Muscle layer of duodenum (tissue), 2 donors: ENCODE results near the gene BFSP2.

Experiments
- H3K27ac ChIP-seq: one replicate; pipeline ENCODE4 v1.7.0; 2013; ENCODE audit warnings: mild to moderate bottlenecking, low read length
- H3K27me3 ChIP-seq: one replicate; pipeline ENCODE4 v1.7.0; 2013; ENCODE audit warnings: low read depth, mild to moderate bottlenecking, control low read depth, low read length
- H3K36me3 ChIP-seq, 2 donors: one replicate each; pipeline ENCODE4 v1.7.0; 2013; ENCODE audit warnings: low read length in 2 of 2, control low read depth in 1 of 2, mild to moderate bottlenecking in 1 of 2; ENCODE audit not compliant: insufficient read depth in 2 of 2, control insufficient read depth in 1 of 2
- H3K4me1 ChIP-seq, 2 donors: one replicate each; pipeline ENCODE4 v1.7.0; 2013; ENCODE audit warnings: low read length in 2 of 2, mild to moderate bottlenecking in 2 of 2, control low read depth in 1 of 2, moderate library complexity in 1 of 2; ENCODE audit not compliant: insufficient read depth in 2 of 2, control insufficient read depth in 1 of 2
- H3K4me3 ChIP-seq, 2 donors: one replicate each; pipeline ENCODE4 v1.7.0; 2013; ENCODE audit warnings: low read length in 2 of 2, low read depth in 1 of 2, mild to moderate bottlenecking in 1 of 2
- H3K9me3 ChIP-seq, 2 donors: one replicate each; pipeline ENCODE4 v1.7.0; 2013; ENCODE audit warnings: low read length in 2 of 2, control low read depth in 1 of 2, mild to moderate bottlenecking in 1 of 2; ENCODE audit not compliant: control insufficient read depth in 1 of 2
- donor health status: healthy.

BFSP2 gene

DNA sequence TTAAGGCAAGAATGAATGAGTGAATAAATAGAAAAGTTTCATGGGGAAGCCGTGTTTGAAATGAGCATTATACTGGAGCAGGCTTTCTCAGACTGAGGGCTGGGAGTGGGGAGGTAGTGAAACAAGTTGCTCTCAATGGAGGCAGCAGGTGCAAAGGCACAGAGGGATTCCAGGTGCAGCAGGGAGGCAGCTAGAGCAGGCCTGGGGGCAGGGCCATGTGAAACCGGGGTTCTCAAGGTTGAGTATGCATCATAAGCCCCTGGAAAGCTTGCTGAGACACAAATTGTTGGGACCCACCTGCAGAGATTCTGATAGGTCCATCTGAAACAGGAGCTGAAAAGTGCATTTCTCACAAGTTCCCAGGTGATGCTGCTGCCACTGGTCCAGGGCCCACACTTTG, 45.3 kb downstream of the BFSP2 start:
- Histone ChIP-seq H3K27me3 (no peaks in the 10 kb centered on the region), H3K9me3 (no peaks in the 10 kb centered on the region), H3K36me3 (no peaks in the 10 kb centered on the region), H3K4me3 (no peak overlapping the region), H3K27ac (no peak overlapping the region), H3K4me1 (no peaks in the 10 kb centered on the region)

DNA sequence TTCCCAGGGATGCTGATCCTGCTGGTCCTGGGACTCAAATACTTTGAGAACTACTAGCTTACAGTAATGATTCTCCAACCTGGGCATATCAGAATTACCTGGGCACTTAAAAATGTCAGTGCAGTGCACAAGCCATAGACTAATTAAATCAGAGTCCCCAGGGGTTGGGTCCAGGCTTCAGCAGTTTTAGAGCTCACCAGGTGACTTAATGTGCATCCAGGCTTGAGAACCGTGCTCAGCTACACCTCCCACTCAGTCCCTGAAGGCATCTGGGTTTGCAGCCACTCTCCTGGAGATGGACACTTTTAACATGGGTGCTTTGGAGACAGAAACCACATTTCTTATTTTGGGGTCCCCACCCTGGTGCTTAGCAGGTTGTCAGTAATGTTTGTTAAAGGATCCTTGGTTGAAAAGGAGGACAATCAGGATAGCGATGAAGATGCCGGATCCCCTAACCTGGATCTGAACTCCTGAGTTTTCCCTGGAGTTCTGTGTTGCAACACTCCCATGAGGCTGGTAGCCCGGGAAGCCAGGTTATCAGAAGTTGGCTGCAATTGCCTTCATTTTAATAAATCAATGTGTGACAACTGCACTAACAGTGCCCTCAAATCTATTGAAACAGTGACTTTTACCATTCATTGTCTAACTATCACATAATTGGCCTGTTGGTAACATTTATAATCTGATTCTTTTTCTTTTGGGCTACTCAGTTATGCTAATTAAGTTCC, 48.1 kb downstream of the BFSP2 start:
- Histone ChIP-seq H3K27ac (no peak overlapping the region), H3K9me3 (no peaks in the 10 kb centered on the region), H3K4me1 (no peaks in the 10 kb centered on the region), H3K4me3 (no peak overlapping the region), H3K27me3 (no peaks in the 10 kb centered on the region), H3K36me3 (no peaks in the 10 kb centered on the region)

DNA sequence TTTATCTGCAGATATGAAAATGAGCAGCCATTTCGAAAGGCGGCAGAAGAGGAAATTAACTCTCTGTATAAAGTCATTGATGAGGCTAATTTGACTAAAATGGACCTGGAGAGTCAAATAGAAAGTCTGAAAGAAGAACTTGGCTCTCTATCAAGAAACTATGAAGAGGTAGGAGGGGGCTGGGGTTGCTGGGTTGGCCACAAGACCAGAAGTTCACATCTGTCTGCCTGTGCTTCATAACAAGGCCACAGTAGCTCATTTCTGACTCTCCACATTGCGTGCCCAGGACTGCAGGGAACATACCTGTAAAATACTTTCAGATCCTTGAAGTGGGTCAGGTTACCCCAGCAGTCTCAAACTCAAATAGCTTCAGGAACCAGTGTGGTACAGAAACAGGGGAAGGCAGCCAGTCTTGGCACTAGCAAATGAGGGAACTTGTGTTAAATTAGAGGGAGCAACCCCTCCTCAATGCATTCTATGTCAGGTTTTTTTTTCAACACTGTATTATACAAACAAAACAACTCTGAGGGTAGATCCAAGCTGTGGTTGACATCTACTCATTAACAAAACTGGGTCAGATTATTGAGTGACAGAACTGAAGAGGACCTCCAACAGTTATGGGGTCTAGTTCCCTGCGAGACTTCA, 48.7 kb downstream of the BFSP2 start:
- Histone ChIP-seq H3K36me3 (no peaks in the 10 kb centered on the region), H3K27me3 (no peaks in the 10 kb centered on the region), H3K4me1 (no peaks in the 10 kb centered on the region), H3K27ac (no peak overlapping the region), H3K9me3 (no peaks in the 10 kb centered on the region), H3K4me3 (no peak overlapping the region)

DNA sequence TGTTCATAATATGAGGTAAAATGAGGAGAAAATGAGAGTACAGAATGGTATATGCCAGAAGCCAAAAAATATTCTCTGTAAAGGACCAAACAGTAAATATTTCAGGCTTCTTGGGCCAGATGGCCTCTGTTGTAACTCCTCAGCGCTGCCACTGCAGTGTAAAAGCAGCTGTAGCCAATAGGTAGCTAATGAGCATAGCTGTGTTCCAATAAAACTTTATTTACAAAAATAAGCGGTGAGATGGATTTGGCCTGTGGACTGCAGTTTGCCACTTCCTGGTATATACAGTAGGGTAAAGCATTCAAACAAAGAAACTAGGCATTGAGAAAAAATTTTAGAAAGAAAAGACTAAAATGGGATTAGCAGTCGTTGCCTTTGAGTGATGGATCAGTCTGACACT, 51.5 kb downstream of the BFSP2 start:
- Histone ChIP-seq H3K4me1 (no peaks in the 10 kb centered on the region), H3K4me3 (no peak overlapping the region), H3K27ac (no peak overlapping the region), H3K27me3 (no peaks in the 10 kb centered on the region), H3K9me3 (no peaks in the 10 kb centered on the region), H3K36me3 (no peaks in the 10 kb centered on the region)

DNA sequence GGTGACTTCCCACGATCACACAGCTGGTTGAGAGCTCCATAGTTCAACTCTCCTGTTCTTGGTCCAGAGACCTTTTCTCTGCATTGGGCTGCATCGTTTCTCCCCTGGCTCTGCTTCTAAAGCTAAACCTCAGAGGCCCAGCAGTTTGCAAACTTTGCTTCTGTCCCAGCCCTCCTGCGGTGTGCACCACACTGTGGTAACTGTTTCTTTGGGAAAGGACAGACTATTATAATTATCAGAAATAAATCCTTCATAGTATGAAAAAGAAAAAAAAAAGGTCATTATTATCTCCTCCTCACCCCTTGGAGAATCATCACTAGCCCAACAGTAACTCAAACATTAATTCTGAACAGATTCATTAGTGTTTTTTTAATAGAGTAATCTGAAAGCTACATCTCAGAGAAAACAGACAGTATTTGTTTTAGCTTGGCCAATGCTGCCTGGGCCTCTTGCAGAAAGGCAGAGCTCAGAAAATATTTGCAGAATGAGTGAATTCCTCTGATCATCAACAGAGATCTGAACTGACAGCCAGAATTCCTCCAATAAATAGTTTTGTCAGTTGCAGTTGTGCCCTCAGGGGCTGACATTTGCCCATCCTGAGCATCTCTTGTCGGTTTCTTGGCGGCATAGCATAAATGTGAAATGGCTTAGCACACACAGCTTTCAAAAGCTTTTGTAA, 52.9 kb downstream of the BFSP2 start:
- no peak overlapping the region for H3K4me3 ChIP-seq
- no peaks in the 10 kb centered on the region for H3K27me3 ChIP-seq
- no peaks in the 10 kb centered on the region for H3K4me1 ChIP-seq
- H3K9me3 ChIP-seq: no peaks in the 10 kb centered on the region
- H3K27ac ChIP-seq: no peak overlapping the region
- H3K36me3 ChIP-seq: no peaks in the 10 kb centered on the region

DNA sequence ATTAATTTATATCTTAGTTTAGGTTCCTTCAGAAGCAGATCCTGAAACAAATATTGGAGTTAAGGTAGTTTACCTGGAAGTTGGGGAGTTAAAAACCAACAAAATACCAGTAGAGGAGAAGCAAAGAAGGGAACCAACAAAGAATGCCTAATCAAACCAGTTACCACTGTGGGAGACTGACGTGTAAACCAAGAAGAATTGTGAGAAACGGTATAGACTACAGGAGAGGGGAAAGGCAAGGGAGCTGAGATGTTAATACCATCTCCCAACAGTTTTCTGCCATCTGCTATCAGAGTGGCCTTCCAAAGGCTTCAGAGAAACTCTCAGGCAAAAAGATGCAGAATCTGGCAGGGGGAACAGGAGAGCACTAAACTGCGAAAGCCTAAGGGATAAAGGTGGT, 53.5 kb downstream of the BFSP2 start:
- Histone ChIP-seq H3K4me1 (no peaks in the 10 kb centered on the region), H3K36me3 (no peaks in the 10 kb centered on the region), H3K9me3 (no peaks in the 10 kb centered on the region), H3K27ac (no peak overlapping the region), H3K27me3 (no peaks in the 10 kb centered on the region), H3K4me3 (no peak overlapping the region)

DNA sequence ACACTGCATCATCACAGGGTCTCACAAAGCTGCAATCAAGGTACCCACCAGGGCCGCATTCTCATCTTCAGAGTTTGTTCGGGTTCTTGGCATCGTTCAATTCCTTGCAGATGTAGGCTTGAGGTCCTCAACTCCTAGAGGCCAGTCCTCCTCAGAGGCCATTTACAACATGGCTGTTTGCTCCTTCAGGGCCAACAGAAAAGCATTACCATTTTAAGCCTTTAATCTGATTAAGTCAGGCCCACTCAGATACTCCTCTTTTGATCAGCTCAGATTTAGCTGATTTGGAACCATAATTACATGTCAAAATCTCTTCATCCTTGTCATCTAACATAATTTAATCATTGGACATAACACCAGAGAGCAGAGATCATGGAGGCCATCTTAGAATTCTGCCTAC, 55.4 kb downstream of the BFSP2 start:
- peaks cover 0 to 10% of the 10 kb centered on the region in 2 donors for H3K4me1 ChIP-seq
- H3K27ac ChIP-seq: no peak overlapping the region
- no peaks in the 10 kb centered on the region for H3K36me3 ChIP-seq
- no peaks in the 10 kb centered on the region for H3K9me3 ChIP-seq
- no peaks in the 10 kb centered on the region for H3K27me3 ChIP-seq
- no peak overlapping the region for H3K4me3 ChIP-seq

DNA sequence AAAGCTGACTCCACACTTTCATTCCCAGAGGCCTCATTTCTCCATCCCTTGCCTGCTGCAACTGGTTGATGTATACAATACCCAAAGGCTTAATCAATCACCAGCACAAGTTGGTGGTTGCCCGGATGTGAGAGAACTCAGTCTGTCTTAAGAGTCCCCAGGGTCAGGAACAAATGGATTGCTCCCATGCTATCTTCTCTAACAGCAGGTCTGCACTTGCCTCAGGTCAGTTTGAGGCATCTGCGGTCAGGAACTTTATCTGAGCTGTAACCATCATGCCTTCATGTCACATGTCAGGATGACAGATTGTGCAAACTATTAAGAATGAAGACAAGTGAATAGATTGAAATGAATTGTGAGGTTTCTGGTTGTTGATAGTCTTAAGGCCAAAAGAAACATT, 56.1 kb downstream of the BFSP2 start:
- Histone ChIP-seq H3K9me3 (no peaks in the 10 kb centered on the region), H3K36me3 (no peaks in the 10 kb centered on the region), H3K27me3 (no peaks in the 10 kb centered on the region), H3K27ac (no peak overlapping the region), H3K4me1 (peaks cover 0 to 10% of the 10 kb centered on the region in 2 donors), H3K4me3 (no peak overlapping the region)

DNA sequence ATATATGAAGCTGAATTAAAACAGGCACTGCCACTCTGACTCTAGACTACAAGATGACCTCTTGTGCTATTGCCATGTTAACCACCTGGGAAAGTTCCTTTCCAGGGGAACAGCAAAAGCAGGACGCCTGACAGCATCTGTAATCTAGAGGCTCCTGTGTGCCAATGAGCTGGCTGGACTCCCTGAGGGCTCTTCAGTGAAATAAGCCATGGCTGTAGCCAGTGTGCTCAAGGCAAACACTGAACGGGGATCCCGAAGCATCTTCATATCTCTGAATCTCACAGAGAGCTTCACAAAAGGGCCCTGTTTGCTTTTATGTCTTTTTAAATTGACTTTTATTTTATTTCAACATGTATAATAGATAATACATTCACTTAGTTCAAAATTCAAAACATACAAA, 57.2 kb downstream of the BFSP2 start:
- Histone ChIP-seq H3K27me3 (no peaks in the 10 kb centered on the region), H3K27ac (no peak overlapping the region), H3K9me3 (no peaks in the 10 kb centered on the region), H3K36me3 (no peaks in the 10 kb centered on the region), H3K4me1 (peaks cover 0 to 10% of the 10 kb centered on the region in 2 donors), H3K4me3 (no peak overlapping the region)

DNA sequence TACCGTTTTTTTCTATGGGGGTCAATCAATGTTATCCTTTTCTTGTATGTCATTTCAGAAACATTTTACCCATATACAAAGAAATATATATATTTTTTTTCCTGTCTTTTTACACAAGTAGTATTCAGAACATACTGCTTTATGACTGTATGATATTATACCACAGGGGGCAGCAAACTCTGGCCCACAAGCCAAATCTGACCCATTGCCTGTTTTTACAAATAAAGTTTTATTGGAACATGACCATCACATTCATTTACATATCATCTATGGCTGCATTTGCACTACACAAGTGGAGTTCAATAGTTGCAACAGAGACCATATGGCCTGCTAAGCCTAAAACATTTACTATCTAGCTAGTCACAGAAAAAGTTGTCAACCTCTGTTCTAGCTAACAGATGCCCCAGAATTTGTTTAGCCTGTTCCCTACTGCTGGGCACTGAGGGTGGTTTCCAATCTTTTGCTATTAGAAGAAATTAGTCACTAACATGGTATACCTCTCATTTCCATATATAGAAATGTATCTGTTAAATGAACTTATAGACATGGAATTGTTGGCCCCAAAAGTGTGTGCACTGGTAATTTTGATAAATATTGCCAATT, 57.7 kb downstream of the BFSP2 start:
- H3K4me3 ChIP-seq: no peak overlapping the region
- H3K27ac ChIP-seq: no peak overlapping the region
- H3K36me3 ChIP-seq: no peaks in the 10 kb centered on the region
- H3K9me3 ChIP-seq: no peaks in the 10 kb centered on the region
- no peaks in the 10 kb centered on the region for H3K27me3 ChIP-seq
- H3K4me1 ChIP-seq: peaks cover 0 to 10% of the 10 kb centered on the region in 2 donors

DNA sequence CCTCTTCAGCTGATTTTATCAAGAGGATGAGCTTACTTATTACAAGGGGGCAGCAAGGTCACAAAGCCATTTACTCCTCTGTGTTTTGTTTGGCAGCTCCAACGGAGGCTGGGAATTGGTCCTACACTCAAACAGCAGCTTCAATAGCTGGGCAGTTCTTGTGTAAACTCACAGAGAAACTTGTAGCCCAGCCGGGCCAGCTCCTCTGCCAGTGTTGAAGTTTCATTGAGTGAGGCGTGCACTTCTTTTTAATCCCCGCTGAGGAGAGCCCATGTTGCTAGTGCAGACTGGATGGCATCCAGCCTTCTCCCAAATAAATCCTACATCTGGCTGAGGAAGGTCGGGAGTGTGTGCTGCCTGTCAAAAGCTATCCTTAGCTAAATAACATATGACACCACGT, 59.5 kb downstream of the BFSP2 start:
- no peak overlapping the region for H3K4me3 ChIP-seq
- peaks cover 0 to 10% of the 10 kb centered on the region in 2 donors for H3K4me1 ChIP-seq
- no peaks in the 10 kb centered on the region for H3K36me3 ChIP-seq
- H3K27ac ChIP-seq: no peak overlapping the region
- H3K27me3 ChIP-seq: no peaks in the 10 kb centered on the region
- H3K9me3 ChIP-seq: no peaks in the 10 kb centered on the region
